Common myeloid progenitor, CD34-positive (primary cell): ENCODE data around the gene MGLL.

Source experiments
- CTCF ChIA-PET: fragments of 350-600 bp; sonication (Branson Sonifier 250); formaldehyde crosslinking; loops from one replicate; lab custom pipeline; 2021; ENCODE audit warnings: antibody characterized with exemption; lab: Charles Lee
- POLR2A ChIA-PET: fragments of 350-600 bp; sonication (Branson Sonifier 250); formaldehyde crosslinking; loops from one replicate; lab custom pipeline; 2021; ENCODE audit warnings: antibody characterized with exemption; lab: Charles Lee
- DNase-seq, 3 donors: peaks; one replicate each; pipeline versions ENCODE4 v3.0.0 to v3.0.0-alpha.2; 2013
- H3K27ac ChIP-seq, 2 experiments: 1 replicate in 1 of 2; 2 replicates in 1 of 2; pipeline ENCODE4 v1.7.0; 2013; ENCODE audit warnings: inconsistent platforms in 2 of 2, low read length in 2 of 2, mild to moderate bottlenecking in 2 of 2, low read depth in 1 of 2, moderate library complexity in 1 of 2; ENCODE audit not compliant: severe bottlenecking in 2 of 2, insufficient read depth in 1 of 2, poor library complexity in 1 of 2
- H3K27me3 ChIP-seq, 5 experiments: replicated peaks in 2 of 5; 1 replicate in 3 of 5; 2 replicates in 2 of 5; pipeline versions ENCODE4 v1.6.1 to v1.7.0; 2013; ENCODE audit warnings: low read length in 4 of 5, mild to moderate bottlenecking in 2 of 5, moderate library complexity in 2 of 5, inconsistent platforms in 1 of 5; ENCODE audit not compliant: insufficient read depth in 5 of 5, control insufficient read depth in 4 of 5
- H3K36me3 ChIP-seq, 4 experiments: 1 replicate in 2 of 4; 2 replicates in 2 of 4; pipeline versions ENCODE4 v1.6.1 to v1.7.0; 2013; ENCODE audit warnings: low read length in 3 of 4, control low read depth in 1 of 4, mild to moderate bottlenecking in 1 of 4; ENCODE audit not compliant: control insufficient read depth in 4 of 4, insufficient read depth in 4 of 4
- H3K4me1 ChIP-seq, 4 experiments: 1 replicate in 3 of 4; 2 replicates in 1 of 4; pipeline versions ENCODE4 v1.6.1 to v1.7.1; 2013; ENCODE audit warnings: low read length in 3 of 4, mild to moderate bottlenecking in 3 of 4, control low read depth in 1 of 4, inconsistent platforms in 1 of 4, moderate library complexity in 1 of 4; ENCODE audit not compliant: control insufficient read depth in 4 of 4, insufficient read depth in 4 of 4; ENCODE audit errors: control extremely low read depth in 1 of 4
- H3K4me3 ChIP-seq, 7 experiments: 1 replicate in 4 of 7; 2 replicates in 3 of 7; pipeline versions ENCODE4 v1.5.1 to v1.7.0; 2013; ENCODE audit warnings: mild to moderate bottlenecking in 7 of 7, low read length in 6 of 7, moderate library complexity in 6 of 7, inconsistent platforms in 2 of 7, low read depth in 2 of 7, control low read depth in 1 of 7; ENCODE audit not compliant: insufficient read depth in 4 of 7, control insufficient read depth in 1 of 7; ENCODE audit errors: extremely low read depth in 1 of 7
- H3K9me3 ChIP-seq, 5 experiments: 1 replicate in 4 of 5; 2 replicates in 1 of 5; pipeline versions ENCODE4 v1.6.1 to v1.7.1; 2013; ENCODE audit warnings: low read length in 4 of 5, mild to moderate bottlenecking in 2 of 5, inconsistent platforms in 1 of 5, low read depth in 1 of 5, moderate library complexity in 1 of 5; ENCODE audit not compliant: control insufficient read depth in 4 of 5, insufficient read depth in 2 of 5; ENCODE audit errors: control extremely low read depth in 1 of 5
- WGBS: methylation state at CpG from one replicate; pipeline ENCODE4 v1.1.5; 2013; ENCODE audit not compliant: insufficient coverage; 5-methylcytosine and 5-hydroxymethylcytosine counted together

Gene MGLL

DNA sequence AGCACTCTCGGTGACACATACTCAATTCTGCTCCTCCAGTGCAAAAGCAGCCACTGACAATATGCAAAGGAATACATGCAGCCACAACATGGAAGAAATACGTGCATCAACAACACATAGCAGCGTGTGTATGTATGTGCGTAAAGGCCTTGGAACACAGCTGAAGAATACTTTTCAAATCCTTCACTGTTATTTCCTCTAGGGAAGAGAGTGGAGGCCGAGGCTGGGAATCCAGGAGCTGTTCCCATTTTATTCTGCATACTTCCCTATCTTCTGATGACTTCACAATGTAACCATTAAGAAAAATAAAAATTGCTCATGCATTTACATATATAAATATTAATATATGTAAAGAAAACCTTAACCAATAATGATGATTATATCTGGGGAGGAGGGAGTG lies 36.6 kb upstream of the MGLL start:
- 100% methylated on average over 3 of the region's 5 CpGs for WGBS

DNA sequence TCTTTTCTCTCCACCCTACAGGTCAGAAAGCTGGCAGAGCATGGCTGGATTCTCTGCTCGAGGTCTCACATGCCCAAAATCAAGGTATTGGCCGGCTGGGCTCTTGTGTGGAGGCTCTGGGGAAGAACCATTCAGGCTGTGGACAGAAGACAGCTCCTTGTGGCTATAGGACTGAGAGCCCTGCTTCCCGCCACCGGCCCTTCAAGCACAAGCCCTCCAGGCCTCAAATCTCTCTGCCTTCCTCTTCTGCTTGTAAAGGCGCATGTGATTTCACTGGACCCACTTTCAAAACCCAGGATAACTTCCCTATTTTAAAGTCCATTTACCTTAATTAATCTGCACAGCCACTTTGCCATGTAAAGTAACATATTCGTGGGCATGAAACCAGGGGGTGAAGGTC lies 36.2 kb upstream of the MGLL start:
- Histone ChIP-seq H3K27ac (no peak overlapping the region), H3K36me3 (no peaks in the 10 kb centered on the region), H3K4me1 (peaks cover 0 to 5% (median 0%) of the 10 kb centered on the region in 4 experiments), H3K9me3 (no peaks in the 10 kb centered on the region), H3K4me3 (no peak overlapping the region), H3K27me3 (no peaks in the 10 kb centered on the region)
- POLR2A ChIA-PET = no interaction called here
- peak in 2 of 3 donors; percentile 8 to 19 for DNase-seq
- WGBS = 81% methylated on average over 3 of the region's 6 CpGs
- CTCF ChIA-PET = interaction anchor here (1.7 kb wide), 1 partner anchor 26 kb away, joined by 6 read pairs; no protein-coding TSS in a partner anchor

More for the DNA sequence above, 36.6 kb upstream of the MGLL start:
- H3K9me3 ChIP-seq = no peaks in the 10 kb centered on the region
- H3K4me3 ChIP-seq = no peak overlapping the region
- H3K4me1 ChIP-seq = peaks cover 0 to 5% (median 0%) of the 10 kb centered on the region in 4 experiments
- H3K27me3 ChIP-seq = no peaks in the 10 kb centered on the region
- no peak overlapping the region for H3K27ac ChIP-seq
- DNase-seq = no peak
- ChIA-PET CTCF (interaction anchor here (1.1 kb wide), 1 partner anchor 55 kb away, joined by 3 read pairs; no protein-coding TSS in a partner anchor), POLR2A (no interaction called here)
- H3K36me3 ChIP-seq = no peaks in the 10 kb centered on the region

DNA sequence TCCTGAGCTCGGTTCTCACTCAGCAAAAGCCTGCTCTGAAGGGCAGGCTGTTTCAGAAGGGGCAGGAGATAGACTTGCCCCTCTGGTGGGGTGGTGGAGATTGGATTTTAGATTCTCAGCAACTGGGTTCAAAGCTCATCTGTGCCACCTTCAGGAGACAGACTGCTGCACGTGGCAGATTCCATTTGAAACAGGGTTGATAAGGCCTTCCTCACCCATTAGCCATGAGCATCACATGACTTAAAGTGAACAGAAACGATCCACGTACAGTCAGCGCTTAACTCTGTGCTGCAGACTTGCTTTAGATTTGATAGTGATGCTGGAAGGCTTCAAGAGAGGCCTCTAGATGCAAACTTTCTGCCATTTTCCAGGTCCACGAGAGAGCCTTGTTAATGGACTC lies 35.0 kb upstream of the MGLL start:
- peak; percentile 12 to 34 (median 33) for DNase-seq
- Histone ChIP-seq H3K27me3 (no peaks in the 10 kb centered on the region), H3K36me3 (no peaks in the 10 kb centered on the region), H3K4me1 (peaks cover 0 to 5% (median 0%) of the 10 kb centered on the region in 4 experiments), H3K4me3 (no peak overlapping the region), H3K27ac (no peak overlapping the region), H3K9me3 (no peaks in the 10 kb centered on the region)
- ChIA-PET CTCF (interaction anchor here (0.8 to 1.7 kb wide), 2 partner anchors 17 to 25 kb away, joined by 3 to 6 read pairs; no protein-coding TSS in a partner anchor), POLR2A (no interaction called here)
- WGBS = 62% methylated on average over 4 of the region's 6 CpGs

GRCh38 chr3:127856801-127857200 lies 34.5 kb upstream of the MGLL start:
- Histone ChIP-seq H3K27ac (no peak overlapping the region), H3K27me3 (no peaks in the 10 kb centered on the region), H3K4me1 (peaks cover 0 to 5% (median 0%) of the 10 kb centered on the region in 4 experiments), H3K9me3 (no peaks in the 10 kb centered on the region), H3K4me3 (no peak overlapping the region), H3K36me3 (no peaks in the 10 kb centered on the region)
- ChIA-PET CTCF (interaction anchor here (1.0 to 1.7 kb wide), 2 partner anchors 24 to 160 kb away, joined by 3 to 6 read pairs; no protein-coding TSS in a partner anchor), POLR2A (no interaction called here)
- WGBS = 57% methylated on average over 1 of the region's 2 CpGs
- no peak for DNase-seq

- WGBS = 100% methylated on average over 1 of the region's 1 CpG
- POLR2A ChIA-PET = no interaction called here
- CTCF ChIA-PET = interaction anchor here (0.7 kb wide), 1 partner anchor 147 kb away, joined by 3 read pairs; no protein-coding TSS in a partner anchor
These were observed 32.9 kb upstream of the MGLL start for GRCh38 chr3:127855246-127855645.

DNA sequence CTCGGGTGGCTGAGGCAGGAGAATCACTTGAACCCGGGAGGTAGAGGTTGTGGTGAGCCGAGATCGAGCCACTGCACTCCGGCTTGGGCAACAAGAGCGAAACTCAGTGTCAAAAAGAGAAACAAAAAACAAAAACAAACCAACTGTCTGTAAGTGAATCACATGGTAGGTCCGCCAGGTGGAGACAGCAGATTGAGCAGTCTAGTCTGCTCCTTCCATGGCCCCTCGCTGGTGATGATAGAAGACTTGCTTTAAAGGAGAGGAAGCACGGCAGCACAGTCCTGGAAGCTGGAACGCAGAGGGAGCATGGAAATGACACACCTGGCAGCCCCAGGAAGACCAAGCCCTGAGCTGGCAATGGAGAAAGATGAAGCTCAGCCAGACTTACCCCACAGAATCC lies 31.4 kb upstream of the MGLL start:
- no peak for DNase-seq
- no peaks in the 10 kb centered on the region for H3K36me3 ChIP-seq
- H3K27ac ChIP-seq = no peak overlapping the region
- H3K9me3 ChIP-seq = no peaks in the 10 kb centered on the region
- CTCF ChIA-PET = no interaction called here
- no peak overlapping the region for H3K4me3 ChIP-seq
- WGBS = 92% methylated on average over 5 of the region's 10 CpGs
- POLR2A ChIA-PET = no interaction called here
- no peaks in the 10 kb centered on the region for H3K27me3 ChIP-seq
- H3K4me1 ChIP-seq = peaks cover 0 to 5% (median 0%) of the 10 kb centered on the region in 4 experiments

More at GRCh38 chr3:127855246-127855645, 32.9 kb upstream of the MGLL start:
- peaks cover 0 to 5% (median 0%) of the 10 kb centered on the region in 4 experiments for H3K4me1 ChIP-seq
- no peak for DNase-seq
- H3K27ac ChIP-seq = no peak overlapping the region
- no peaks in the 10 kb centered on the region for H3K27me3 ChIP-seq
- no peaks in the 10 kb centered on the region for H3K36me3 ChIP-seq
- H3K9me3 ChIP-seq = no peaks in the 10 kb centered on the region
- H3K4me3 ChIP-seq = no peak overlapping the region

GRCh38 chr3:127851899-127852298 lies 29.6 kb upstream of the MGLL start:
- Histone ChIP-seq H3K4me1 (peaks cover 0 to 5% (median 0%) of the 10 kb centered on the region in 4 experiments), H3K4me3 (no peak overlapping the region), H3K9me3 (no peaks in the 10 kb centered on the region), H3K27ac (no peak overlapping the region), H3K27me3 (no peaks in the 10 kb centered on the region), H3K36me3 (no peaks in the 10 kb centered on the region)
- over 99% methylated on average over 8 of the region's 9 CpGs for WGBS
- CTCF ChIA-PET = interaction anchor here (0.9 kb wide), 1 partner anchor 9 kb away, joined by 3 read pairs; no protein-coding TSS in a partner anchor
- DNase-seq = no peak
- POLR2A ChIA-PET = no interaction called here
